Astrocyte (in vitro differentiated cells and primary cell): ENCODE results near the gene UQCR11. TPM values are rescaled to one million over a fixed set of nuclear protein-coding genes. Genes with fewer than 3 reads are reported as not detected.

Experiments used
- DNase-seq: peaks from one replicate; pipeline ENCODE4 v3.0.0-alpha.2; 2010; ENCODE audit warnings: low read depth
- FAIRE-seq: peaks from 2 replicates; lab custom pipeline; 2011; peaks lifted over from hg19 to GRCh38; lab: Jason Lieb, UNC
- H2AFZ ChIP-seq: 2 replicates; pipeline ENCODE4 v1.6.0; 2012; ENCODE audit warnings: low read depth, low read length, inconsistent platforms
- H3K27ac ChIP-seq: 2 replicates; pipeline ENCODE4 v1.5.1; 2011; ENCODE audit warnings: low read depth, low read length, inconsistent platforms
- H3K27me3 ChIP-seq: 2 replicates; pipeline ENCODE4 v1.6.0; 2011; ENCODE audit warnings: low read length, inconsistent platforms; ENCODE audit not compliant: insufficient read depth
- H3K36me3 ChIP-seq: 2 replicates; pipeline ENCODE4 v1.5.1; 2011; ENCODE audit warnings: low read length, inconsistent platforms; ENCODE audit not compliant: insufficient read depth
- H3K4me1 ChIP-seq: 2 replicates; pipeline ENCODE4 v1.5.1; 2011; ENCODE audit warnings: low read length, inconsistent platforms; ENCODE audit not compliant: insufficient read depth
- H3K4me2 ChIP-seq: 2 replicates; pipeline ENCODE4 v1.6.0; 2012; ENCODE audit warnings: low read length, inconsistent platforms
- H3K4me3 ChIP-seq: 2 replicates; pipeline ENCODE4 v1.5.1; 2011; ENCODE audit warnings: low read depth, mild to moderate bottlenecking, low read length, inconsistent platforms; ENCODE audit not compliant: insufficient read depth
- H3K79me2 ChIP-seq: 2 replicates; pipeline ENCODE4 v1.6.0; 2012; ENCODE audit warnings: mild to moderate bottlenecking, low read length, inconsistent platforms; ENCODE audit not compliant: insufficient read depth
- H3K9ac ChIP-seq: 2 replicates; pipeline ENCODE4 v1.6.0; 2012; ENCODE audit warnings: mild to moderate bottlenecking, low read length, inconsistent platforms
- H3K9me3 ChIP-seq: 2 replicates; pipeline ENCODE4 v1.5.1; 2012; ENCODE audit warnings: low read depth, mild to moderate bottlenecking, low read length, inconsistent platforms; ENCODE audit not compliant: insufficient read depth
- H4K20me1 ChIP-seq: 2 replicates; pipeline ENCODE4 v1.6.0; 2012; ENCODE audit warnings: low read length, inconsistent platforms; ENCODE audit not compliant: insufficient read depth
- H3K27ac Mint-ChIP-seq: one replicate; pipeline ENCODE4 v1.8.0; 2021; ENCODE audit warnings: mild to moderate bottlenecking, mixed read lengths; ENCODE audit not compliant: unreplicated experiment
- H3K27me3 Mint-ChIP-seq: one replicate; pipeline ENCODE4 v1.8.0; 2021; ENCODE audit warnings: low read depth, mixed read lengths; ENCODE audit not compliant: unreplicated experiment
- H3K36me3 Mint-ChIP-seq: one replicate; pipeline ENCODE4 v1.8.0; 2021; ENCODE audit warnings: low read depth, mixed read lengths; ENCODE audit not compliant: unreplicated experiment
- H3K4me1 Mint-ChIP-seq: one replicate; pipeline ENCODE4 v1.8.0; 2021; ENCODE audit warnings: low read depth, mixed read lengths; ENCODE audit not compliant: unreplicated experiment
- H3K4me3 Mint-ChIP-seq: one replicate; pipeline ENCODE4 v1.8.0; 2021; ENCODE audit warnings: mild to moderate bottlenecking, moderate library complexity, mixed read lengths; ENCODE audit not compliant: unreplicated experiment
- H3K9me3 Mint-ChIP-seq: one replicate; pipeline ENCODE4 v1.8.0; 2021; ENCODE audit warnings: mild to moderate bottlenecking, mixed read lengths; ENCODE audit not compliant: unreplicated experiment
- EZH2 ChIP-seq: IDR thresholded peaks from 2 replicates; pipeline ENCODE4 v1.6.1; 2012; ENCODE audit warnings: mild to moderate bottlenecking, low read length, inconsistent platforms; ENCODE audit not compliant: insufficient read depth
- total RNA-seq: library from RNA; stranded (reverse); gene quantifications from 2 replicates; pipeline ENCODE4 v1.2.1, GENCODE V29; 2021
- TF ChIP-seq, protein P1 (sequence below): IDR thresholded peaks from 2 replicates; pipeline ENCODE4 v1.5.1; 2011; ENCODE audit warnings: low read depth, mild to moderate bottlenecking, inconsistent platforms, low read length, moderate library complexity; ENCODE audit not compliant: insufficient read depth

UQCR11 gene
- total RNA-seq, 1 donor from 2014 or later = 255 TPM

DNA sequence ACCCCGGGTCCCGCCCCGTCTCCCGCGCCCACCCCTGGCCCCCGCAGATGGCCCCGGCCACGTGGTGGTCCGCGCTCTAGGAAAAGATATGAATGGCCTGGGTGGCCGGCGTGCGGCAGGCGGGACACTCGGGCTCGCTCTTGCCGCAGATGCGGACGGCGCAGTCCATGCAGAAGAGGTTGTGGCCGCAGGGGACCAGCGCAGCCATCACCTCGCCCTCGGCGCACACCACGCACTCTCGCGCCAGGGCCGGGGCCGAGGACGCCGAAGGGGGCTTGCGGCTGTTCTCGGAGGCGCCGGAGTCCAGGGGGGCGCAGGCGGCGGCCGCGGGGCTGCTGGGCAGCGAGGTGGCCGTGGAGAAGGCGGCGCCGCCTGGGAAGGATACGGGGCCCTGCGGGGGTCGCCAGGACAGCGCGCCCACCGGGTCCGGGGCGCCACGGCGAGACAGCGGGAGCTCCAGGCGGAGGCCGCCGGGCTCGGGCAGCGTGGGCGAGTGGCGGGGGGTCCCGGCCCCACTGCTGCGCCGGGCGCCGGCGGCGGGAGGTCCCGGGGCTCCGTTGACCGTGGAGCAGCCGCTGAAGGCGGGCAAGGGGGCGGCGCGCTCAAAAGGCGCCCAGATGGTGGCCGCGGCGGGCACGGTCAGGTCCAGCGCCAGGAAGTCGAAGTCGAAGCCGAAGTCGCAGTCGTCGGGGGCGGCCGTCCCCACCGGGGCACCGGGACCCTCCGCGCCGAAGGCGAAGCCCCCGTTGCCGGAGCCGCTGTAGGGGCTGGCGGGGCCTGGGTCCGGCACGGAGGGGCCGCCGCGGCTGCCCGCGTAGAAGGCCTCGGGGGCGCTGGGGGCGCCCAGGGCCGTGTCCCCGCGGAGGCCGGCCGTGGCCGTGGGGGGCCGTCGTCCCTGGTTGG, 49.5 kb downstream of the UQCR11 start:
- Histone ChIP-seq H3K9ac (no peak overlapping the region), H3K9me3 (no peaks in the 10 kb centered on the region), H3K79me2 (peaks cover 41% of the 10 kb centered on the region), H3K4me3 (no peak overlapping the region), H3K27me3 (no peaks in the 10 kb centered on the region), H3K36me3 (no peaks in the 10 kb centered on the region), H4K20me1 (peaks cover 47% of the 10 kb centered on the region), H2AFZ (no peak overlapping the region), H3K27ac (no peak overlapping the region), H3K4me1 (no peaks in the 10 kb centered on the region), H3K4me2 (no peak overlapping the region)
- Mint-ChIP-seq H3K36me3 (peaks cover 3% of the 10 kb centered on the region), H3K27me3 (no peaks in the 10 kb centered on the region), H3K4me3 (no peak overlapping the region), H3K4me1 (no peaks in the 10 kb centered on the region), H3K9me3 (no peaks in the 10 kb centered on the region), H3K27ac (no peak overlapping the region)
- FAIRE-seq (no peak), DNase-seq (no peak)
- TF ChIP-seq EZH2 = no peak
- TF ChIP-seq, protein P1, sequence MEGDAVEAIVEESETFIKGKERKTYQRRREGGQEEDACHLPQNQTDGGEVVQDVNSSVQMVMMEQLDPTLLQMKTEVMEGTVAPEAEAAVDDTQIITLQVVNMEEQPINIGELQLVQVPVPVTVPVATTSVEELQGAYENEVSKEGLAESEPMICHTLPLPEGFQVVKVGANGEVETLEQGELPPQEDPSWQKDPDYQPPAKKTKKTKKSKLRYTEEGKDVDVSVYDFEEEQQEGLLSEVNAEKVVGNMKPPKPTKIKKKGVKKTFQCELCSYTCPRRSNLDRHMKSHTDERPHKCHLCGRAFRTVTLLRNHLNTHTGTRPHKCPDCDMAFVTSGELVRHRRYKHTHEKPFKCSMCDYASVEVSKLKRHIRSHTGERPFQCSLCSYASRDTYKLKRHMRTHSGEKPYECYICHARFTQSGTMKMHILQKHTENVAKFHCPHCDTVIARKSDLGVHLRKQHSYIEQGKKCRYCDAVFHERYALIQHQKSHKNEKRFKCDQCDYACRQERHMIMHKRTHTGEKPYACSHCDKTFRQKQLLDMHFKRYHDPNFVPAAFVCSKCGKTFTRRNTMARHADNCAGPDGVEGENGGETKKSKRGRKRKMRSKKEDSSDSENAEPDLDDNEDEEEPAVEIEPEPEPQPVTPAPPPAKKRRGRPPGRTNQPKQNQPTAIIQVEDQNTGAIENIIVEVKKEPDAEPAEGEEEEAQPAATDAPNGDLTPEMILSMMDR = no peak

- Histone ChIP-seq H3K4me2 (no peak overlapping the region), H3K27me3 (no peaks in the 10 kb centered on the region), H4K20me1 (peaks cover 39% of the 10 kb centered on the region), H3K9ac (no peak overlapping the region), H3K79me2 (peaks cover 33% of the 10 kb centered on the region), H3K4me1 (no peaks in the 10 kb centered on the region), H3K36me3 (no peaks in the 10 kb centered on the region), H3K27ac (no peak overlapping the region), H3K9me3 (no peaks in the 10 kb centered on the region), H2AFZ (no peak overlapping the region), H3K4me3 (no peak overlapping the region)
- Mint-ChIP-seq H3K4me1 (no peaks in the 10 kb centered on the region), H3K27me3 (no peaks in the 10 kb centered on the region), H3K4me3 (no peak overlapping the region), H3K36me3 (peaks cover 3% of the 10 kb centered on the region), H3K9me3 (no peaks in the 10 kb centered on the region), H3K27ac (no peak overlapping the region)
- TF ChIP-seq EZH2 = no peak
- TF ChIP-seq, protein P1 = no peak
- no peak for DNase-seq
- FAIRE-seq = no peak
Observed at GRCh38 chr19:1554968-1555367, 50.3 kb downstream of the UQCR11 start.

DNA sequence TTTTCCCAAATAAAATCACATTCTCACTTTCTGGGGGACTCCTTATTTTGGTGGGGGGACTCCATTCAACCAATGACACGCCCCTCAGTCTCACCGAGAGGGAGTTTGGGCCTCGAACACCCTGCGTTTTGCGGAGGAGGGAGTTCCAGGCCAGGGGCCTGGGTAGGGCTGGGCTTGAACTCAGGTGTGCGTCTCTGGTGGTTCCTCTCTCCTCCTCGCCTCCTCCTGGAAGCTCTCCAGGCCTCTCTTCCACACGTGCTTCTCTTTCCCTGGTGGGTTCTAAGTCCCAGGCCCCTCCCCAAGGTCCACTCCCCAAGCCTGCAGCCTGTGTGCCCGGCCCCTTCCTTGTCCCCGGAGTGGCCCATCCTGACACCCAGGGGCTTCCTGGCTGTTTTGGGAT, 51.8 kb downstream of the UQCR11 start:
- no peak overlapping the region for H3K4me3 Mint-ChIP-seq
- peaks cover 21% of the 10 kb centered on the region for H3K79me2 ChIP-seq
- no peaks in the 10 kb centered on the region for H3K9me3 Mint-ChIP-seq
- no peak overlapping the region for H3K4me3 ChIP-seq
- no peak for TF ChIP-seq EZH2
- TF ChIP-seq, protein P1 = no peak
- FAIRE-seq (no peak), DNase-seq (no peak)
- H3K4me1 Mint-ChIP-seq = no peaks in the 10 kb centered on the region
- no peaks in the 10 kb centered on the region for H3K27me3 ChIP-seq
- H3K27ac ChIP-seq = no peak overlapping the region
- H3K27me3 Mint-ChIP-seq = no peaks in the 10 kb centered on the region
- no peak overlapping the region for H2AFZ ChIP-seq
- H3K36me3 ChIP-seq = no peaks in the 10 kb centered on the region
- H3K4me2 ChIP-seq = no peak overlapping the region
- H3K9ac ChIP-seq = no peak overlapping the region
- peaks cover 25% of the 10 kb centered on the region for H4K20me1 ChIP-seq
- peaks cover 3% of the 10 kb centered on the region for H3K36me3 Mint-ChIP-seq
- H3K4me1 ChIP-seq = no peaks in the 10 kb centered on the region
- no peaks in the 10 kb centered on the region for H3K9me3 ChIP-seq
- H3K27ac Mint-ChIP-seq = peak overlapping the region; percentile 34
